HEK293 (cell line): ENCODE measurements around the gene RNASEH2A.

Experiments used
- GLIS2 ChIP-seq: fragments of 450-650 bp; formaldehyde crosslinking; IDR thresholded peaks from 2 replicates; pipeline ENCODE4 v1.5.1; 2016; ENCODE audit warnings: missing biosample characterization, missing genetic modification characterization
- HOXA7 ChIP-seq: sonication (generic); formaldehyde crosslinking; IDR thresholded peaks from 2 replicates; pipeline ENCODE4 v1.8.1; 2022; ENCODE audit warnings: missing genetic modification reagents, borderline replicate concordance
- HOXD13 ChIP-seq: sonication (generic); formaldehyde crosslinking; IDR thresholded peaks from 2 replicates; pipeline ENCODE4 v1.8.0; 2022; ENCODE audit warnings: missing genetic modification reagents, borderline replicate concordance
- OVOL3 ChIP-seq: fragments of 450-650 bp; formaldehyde crosslinking; IDR thresholded peaks from 2 replicates; pipeline ENCODE4 v1.5.1; 2016; ENCODE audit warnings: missing biosample characterization, missing genetic modification characterization
- SCRT1 ChIP-seq: fragments of 450-650 bp; formaldehyde crosslinking; IDR thresholded peaks from 2 replicates; pipeline ENCODE4 v1.5.1; 2016; ENCODE audit warnings: missing biosample characterization, missing genetic modification characterization, borderline replicate concordance
- SCRT2 ChIP-seq: fragments of 450-650 bp; formaldehyde crosslinking; IDR thresholded peaks from 2 replicates; pipeline ENCODE4 v1.5.1; 2016; ENCODE audit warnings: missing biosample characterization, missing genetic modification characterization
- YY1 ChIP-seq: fragments of 450-650 bp; formaldehyde crosslinking; IDR thresholded peaks from 2 replicates; pipeline ENCODE4 v1.5.1; 2018; ENCODE audit warnings: missing biosample characterization, missing genetic modification characterization
- ZIC2 ChIP-seq: fragments of 450-650 bp; formaldehyde crosslinking; IDR thresholded peaks from 2 replicates; pipeline ENCODE4 v1.5.1; 2016; ENCODE audit warnings: missing biosample characterization, missing genetic modification characterization
- ZNF121 ChIP-seq: fragments of 450-650 bp; formaldehyde crosslinking; IDR thresholded peaks from 2 replicates; pipeline ENCODE4 v1.5.1; 2016; ENCODE audit warnings: missing biosample characterization, missing genetic modification characterization
- ZNF132 ChIP-seq: fragments of 450-650 bp; formaldehyde crosslinking; IDR thresholded peaks from 2 replicates; pipeline ENCODE4 v1.5.1; 2017; ENCODE audit warnings: missing biosample characterization, missing genetic modification characterization, borderline replicate concordance
- ZNF140 ChIP-seq: fragments of 450-650 bp; formaldehyde crosslinking; IDR thresholded peaks from 2 replicates; pipeline ENCODE4 v1.5.1; 2016; ENCODE audit warnings: missing biosample characterization, missing genetic modification characterization
- ZNF169 ChIP-seq: fragments of 450-650 bp; formaldehyde crosslinking; IDR thresholded peaks from 2 replicates; pipeline ENCODE4 v1.5.1; 2016; ENCODE audit warnings: missing biosample characterization, missing genetic modification characterization
- ZNF184 ChIP-seq: fragments of 450-650 bp; IDR thresholded peaks from 2 replicates; pipeline ENCODE4 v1.5.1; 2018; ENCODE audit warnings: missing biosample characterization, mild to moderate bottlenecking, missing genetic modification characterization
- ZNF341 ChIP-seq: fragments of 450-650 bp; formaldehyde crosslinking; IDR thresholded peaks from 2 replicates; pipeline ENCODE4; 2016; ENCODE audit warnings: low read depth, missing biosample characterization, missing genetic modification characterization
- ZNF354C ChIP-seq: fragments of 450-650 bp; formaldehyde crosslinking; IDR thresholded peaks from 2 replicates; pipeline ENCODE4 v1.5.1; 2016; ENCODE audit warnings: missing biosample characterization, missing genetic modification characterization, low read depth, borderline replicate concordance
- ZNF391 ChIP-seq: fragments of 450-650 bp; formaldehyde crosslinking; IDR thresholded peaks from 2 replicates; pipeline ENCODE4 v1.5.1; 2016; ENCODE audit warnings: low read depth, missing biosample characterization, missing genetic modification characterization, borderline replicate concordance
- ZNF416 ChIP-seq: fragments of 450-650 bp; formaldehyde crosslinking; IDR thresholded peaks from 2 replicates; pipeline ENCODE4 v1.5.1; 2016; ENCODE audit warnings: missing biosample characterization, missing genetic modification characterization
- ZNF521 ChIP-seq: fragments of 450-650 bp; formaldehyde crosslinking; IDR thresholded peaks from 2 replicates; pipeline ENCODE4 v1.5.1; 2017; ENCODE audit warnings: missing biosample characterization, mild to moderate bottlenecking, missing genetic modification characterization
- ZNF596 ChIP-seq: fragments of 450-650 bp; IDR thresholded peaks from 2 replicates; pipeline ENCODE4 v1.5.0; 2018; ENCODE audit warnings: missing biosample characterization, mild to moderate bottlenecking, missing genetic modification characterization, moderate library complexity
- ZNF623 ChIP-seq: fragments of 450-650 bp; formaldehyde crosslinking; IDR thresholded peaks from 2 replicates; pipeline ENCODE4 v1.5.1; 2016; ENCODE audit warnings: missing biosample characterization, missing genetic modification characterization
- ZNF785 ChIP-seq: fragments of 450-650 bp; formaldehyde crosslinking; IDR thresholded peaks from 2 replicates; pipeline ENCODE4 v1.5.1; 2016; ENCODE audit warnings: missing biosample characterization, missing genetic modification characterization
- ZNF830 ChIP-seq: fragments of 450-650 bp; IDR thresholded peaks from 2 replicates; pipeline ENCODE4 v1.5.0; 2018; ENCODE audit warnings: missing biosample characterization, missing genetic modification characterization, low read depth, mild to moderate bottlenecking, moderate library complexity
- ZSCAN16 ChIP-seq: fragments of 450-650 bp; formaldehyde crosslinking; IDR thresholded peaks from 2 replicates; pipeline ENCODE4 v1.5.1; 2016; ENCODE audit warnings: missing biosample characterization, missing genetic modification characterization
- TF ChIP-seq, protein P1 (sequence below): fragments of 450-650 bp; formaldehyde crosslinking; IDR thresholded peaks from 2 replicates; pipeline ENCODE4 v1.5.0; 2017; ENCODE audit warnings: missing biosample characterization, missing genetic modification characterization, borderline replicate concordance
- TF ChIP-seq, protein P2 (sequence below): fragments of 450-650 bp; formaldehyde crosslinking; IDR thresholded peaks from 2 replicates; pipeline ENCODE4 v1.5.1; 2016; ENCODE audit warnings: missing biosample characterization, missing genetic modification characterization
- TF ChIP-seq, protein P3 (sequence below): fragments of 450-650 bp; formaldehyde crosslinking; IDR thresholded peaks from 2 replicates; pipeline ENCODE4 v1.5.1; 2016; ENCODE audit warnings: missing biosample characterization, missing genetic modification characterization
- TF ChIP-seq, protein P4 (sequence below): fragments of 450-650 bp; formaldehyde crosslinking; IDR thresholded peaks from 2 replicates; pipeline ENCODE4 v1.5.1; 2017; ENCODE audit warnings: missing biosample characterization, missing genetic modification characterization
- TF ChIP-seq, protein P5 (sequence below): fragments of 450-650 bp; formaldehyde crosslinking; IDR thresholded peaks from 2 replicates; pipeline ENCODE4 v1.5.1; 2016; ENCODE audit warnings: missing biosample characterization, missing genetic modification characterization

The RNASEH2A gene

DNA sequence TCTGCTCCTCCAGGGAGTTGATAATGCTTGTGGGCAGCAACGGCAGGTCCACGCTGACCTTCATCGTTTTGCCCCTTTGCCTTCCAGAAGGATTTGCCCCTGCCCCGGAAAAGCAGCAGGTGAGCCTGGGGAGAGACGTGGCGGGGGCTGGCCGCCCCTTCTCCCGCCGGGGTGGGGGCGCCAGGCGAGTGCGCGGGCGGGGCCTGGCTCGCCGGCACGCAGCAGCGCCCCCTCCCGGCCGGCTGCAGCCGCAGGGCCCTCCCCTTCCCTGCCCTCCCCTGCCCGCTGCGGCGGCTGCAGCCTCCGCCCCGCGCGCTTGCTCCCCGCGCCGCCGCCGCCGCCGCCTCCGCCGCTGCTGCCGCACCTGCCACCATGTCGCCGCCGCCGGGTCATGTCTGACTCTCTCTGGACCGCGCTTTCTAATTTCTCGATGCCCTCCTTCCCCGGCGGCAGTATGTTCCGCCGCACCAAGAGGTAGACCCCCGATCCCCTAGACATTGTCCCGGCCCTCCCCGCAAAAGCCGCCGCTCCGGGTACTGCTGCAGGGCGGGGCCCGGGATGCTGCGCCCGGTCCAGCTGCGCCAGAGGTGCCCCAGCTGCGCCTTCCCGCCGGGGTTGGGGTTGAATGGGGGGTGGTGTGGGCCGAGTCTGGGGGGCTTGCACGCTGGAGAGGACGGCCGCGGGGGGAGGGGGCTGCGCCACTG, 31.9 kb downstream of the RNASEH2A start, which contains the start of gene MAST1 (continued):
- no peak for TF ChIP-seq ZNF521 (tag by site-specific recombination)
- TF ChIP-seq ZNF391 (tag by site-specific recombination) = no peak
- TF ChIP-seq, protein P1, sequence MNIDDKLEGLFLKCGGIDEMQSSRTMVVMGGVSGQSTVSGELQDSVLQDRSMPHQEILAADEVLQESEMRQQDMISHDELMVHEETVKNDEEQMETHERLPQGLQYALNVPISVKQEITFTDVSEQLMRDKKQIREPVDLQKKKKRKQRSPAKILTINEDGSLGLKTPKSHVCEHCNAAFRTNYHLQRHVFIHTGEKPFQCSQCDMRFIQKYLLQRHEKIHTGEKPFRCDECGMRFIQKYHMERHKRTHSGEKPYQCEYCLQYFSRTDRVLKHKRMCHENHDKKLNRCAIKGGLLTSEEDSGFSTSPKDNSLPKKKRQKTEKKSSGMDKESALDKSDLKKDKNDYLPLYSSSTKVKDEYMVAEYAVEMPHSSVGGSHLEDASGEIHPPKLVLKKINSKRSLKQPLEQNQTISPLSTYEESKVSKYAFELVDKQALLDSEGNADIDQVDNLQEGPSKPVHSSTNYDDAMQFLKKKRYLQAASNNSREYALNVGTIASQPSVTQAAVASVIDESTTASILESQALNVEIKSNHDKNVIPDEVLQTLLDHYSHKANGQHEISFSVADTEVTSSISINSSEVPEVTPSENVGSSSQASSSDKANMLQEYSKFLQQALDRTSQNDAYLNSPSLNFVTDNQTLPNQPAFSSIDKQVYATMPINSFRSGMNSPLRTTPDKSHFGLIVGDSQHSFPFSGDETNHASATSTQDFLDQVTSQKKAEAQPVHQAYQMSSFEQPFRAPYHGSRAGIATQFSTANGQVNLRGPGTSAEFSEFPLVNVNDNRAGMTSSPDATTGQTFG (tag by site-specific recombination) = no peak
- no peak for TF ChIP-seq ZNF830 (tag by site-specific recombination)
- TF ChIP-seq, protein P2, sequence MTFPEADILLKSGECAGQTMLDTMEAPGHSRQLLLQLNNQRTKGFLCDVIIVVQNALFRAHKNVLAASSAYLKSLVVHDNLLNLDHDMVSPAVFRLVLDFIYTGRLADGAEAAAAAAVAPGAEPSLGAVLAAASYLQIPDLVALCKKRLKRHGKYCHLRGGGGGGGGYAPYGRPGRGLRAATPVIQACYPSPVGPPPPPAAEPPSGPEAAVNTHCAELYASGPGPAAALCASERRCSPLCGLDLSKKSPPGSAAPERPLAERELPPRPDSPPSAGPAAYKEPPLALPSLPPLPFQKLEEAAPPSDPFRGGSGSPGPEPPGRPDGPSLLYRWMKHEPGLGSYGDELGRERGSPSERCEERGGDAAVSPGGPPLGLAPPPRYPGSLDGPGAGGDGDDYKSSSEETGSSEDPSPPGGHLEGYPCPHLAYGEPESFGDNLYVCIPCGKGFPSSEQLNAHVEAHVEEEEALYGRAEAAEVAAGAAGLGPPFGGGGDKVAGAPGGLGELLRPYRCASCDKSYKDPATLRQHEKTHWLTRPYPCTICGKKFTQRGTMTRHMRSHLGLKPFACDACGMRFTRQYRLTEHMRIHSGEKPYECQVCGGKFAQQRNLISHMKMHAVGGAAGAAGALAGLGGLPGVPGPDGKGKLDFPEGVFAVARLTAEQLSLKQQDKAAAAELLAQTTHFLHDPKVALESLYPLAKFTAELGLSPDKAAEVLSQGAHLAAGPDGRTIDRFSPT = no peak
- no peak for TF ChIP-seq ZNF623 (tag by site-specific recombination)
- TF ChIP-seq ZSCAN16 (tag by site-specific recombination) = no peak
- TF ChIP-seq ZNF596 (tag by site-specific recombination) = no peak
- TF ChIP-seq, protein P3, sequence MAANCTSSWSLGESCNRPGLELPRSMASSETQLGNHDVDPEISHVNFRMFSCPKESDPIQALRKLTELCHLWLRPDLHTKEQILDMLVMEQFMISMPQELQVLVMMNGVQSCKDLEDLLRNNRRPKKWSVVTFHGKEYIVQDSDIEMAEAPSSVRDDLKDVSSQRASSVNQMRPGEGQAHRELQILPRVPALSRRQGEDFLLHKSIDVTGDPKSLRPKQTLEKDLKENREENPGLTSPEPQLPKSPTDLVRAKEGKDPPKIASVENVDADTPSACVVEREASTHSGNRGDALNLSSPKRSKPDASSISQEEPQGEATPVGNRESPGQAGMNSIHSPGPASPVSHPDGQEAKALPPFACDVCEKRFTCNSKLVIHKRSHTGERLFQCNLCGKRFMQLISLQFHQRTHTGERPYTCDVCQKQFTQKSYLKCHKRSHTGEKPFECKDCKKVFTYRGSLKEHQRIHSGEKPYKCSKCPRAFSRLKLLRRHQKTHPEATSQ (tag by site-specific recombination) = no peak
- no peak for TF ChIP-seq SCRT2 (tag by site-specific recombination)
- no peak for TF ChIP-seq ZNF121 (tag by site-specific recombination)
- TF ChIP-seq, protein P4, sequence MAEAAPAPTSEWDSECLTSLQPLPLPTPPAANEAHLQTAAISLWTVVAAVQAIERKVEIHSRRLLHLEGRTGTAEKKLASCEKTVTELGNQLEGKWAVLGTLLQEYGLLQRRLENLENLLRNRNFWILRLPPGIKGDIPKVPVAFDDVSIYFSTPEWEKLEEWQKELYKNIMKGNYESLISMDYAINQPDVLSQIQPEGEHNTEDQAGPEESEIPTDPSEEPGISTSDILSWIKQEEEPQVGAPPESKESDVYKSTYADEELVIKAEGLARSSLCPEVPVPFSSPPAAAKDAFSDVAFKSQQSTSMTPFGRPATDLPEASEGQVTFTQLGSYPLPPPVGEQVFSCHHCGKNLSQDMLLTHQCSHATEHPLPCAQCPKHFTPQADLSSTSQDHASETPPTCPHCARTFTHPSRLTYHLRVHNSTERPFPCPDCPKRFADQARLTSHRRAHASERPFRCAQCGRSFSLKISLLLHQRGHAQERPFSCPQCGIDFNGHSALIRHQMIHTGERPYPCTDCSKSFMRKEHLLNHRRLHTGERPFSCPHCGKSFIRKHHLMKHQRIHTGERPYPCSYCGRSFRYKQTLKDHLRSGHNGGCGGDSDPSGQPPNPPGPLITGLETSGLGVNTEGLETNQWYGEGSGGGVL (tag by site-specific recombination) = no peak; the same call in 1 of the 2 replicates
- no peak for TF ChIP-seq OVOL3 (tag by site-specific recombination)
- no peak for TF ChIP-seq YY1 (tag by site-specific recombination)
- 0 out of 2 replicates have a peak, but pooled peaks have one; percentile 30 for TF ChIP-seq GLIS2 (tag by site-specific recombination)
- TF ChIP-seq ZNF354C = no peak
- TF ChIP-seq ZNF785 (tag by site-specific recombination) = no peak
- no peak for TF ChIP-seq HOXA7 (CRISPR knock-in tag)
- TF ChIP-seq HOXD13 (CRISPR knock-in tag) = no peak
- no peak for TF ChIP-seq ZNF169
- TF ChIP-seq, protein P5, sequence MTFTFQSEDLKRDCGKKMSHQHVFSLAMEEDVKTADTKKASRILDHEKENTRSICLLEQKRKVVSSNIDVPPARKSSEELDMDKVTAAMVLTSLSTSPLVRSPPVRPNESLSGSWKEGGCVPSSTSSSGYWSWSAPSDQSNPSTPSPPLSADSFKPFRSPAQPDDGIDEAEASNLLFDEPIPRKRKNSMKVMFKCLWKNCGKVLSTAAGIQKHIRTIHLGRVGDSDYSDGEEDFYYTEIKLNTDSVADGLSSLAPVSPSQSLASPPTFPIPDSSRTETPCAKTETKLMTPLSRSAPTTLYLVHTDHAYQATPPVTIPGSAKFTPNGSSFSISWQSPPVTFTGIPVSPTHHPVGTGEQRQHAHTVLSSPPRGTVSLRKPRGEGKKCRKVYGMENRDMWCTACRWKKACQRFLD (tag by site-specific recombination) = no peak
- TF ChIP-seq SCRT1 (tag by site-specific recombination) = no peak
- no peak for TF ChIP-seq ZNF132 (tag by site-specific recombination)
- no peak for TF ChIP-seq ZNF416
- no peak for TF ChIP-seq ZNF140 (tag by site-specific recombination)
- peak; percentile 7; the same call in 1 of the 2 replicates for TF ChIP-seq ZIC2 (tag by site-specific recombination)
- TF ChIP-seq ZNF341 (tag by site-specific recombination) = 0 out of 2 replicates have a peak, but pooled peaks have one; percentile 14
- no peak for TF ChIP-seq ZNF184 (tag by site-specific recombination)
